Activated T-cell treated with anti-CD3 and anti-CD28 coated beads, Interleukin-2, amount 50 U/mL, for 72 hours (primary cell): ENCODE results near the gene ABTB1. TPM values are rescaled to one million over a fixed set of nuclear protein-coding genes. Genes with fewer than 3 reads are reported as not detected.

Experiments used
- ATAC-seq, 2 donors: fragments of 150-1000 bp; cut with Tn5 transposase; replicated peaks in 1 of 2; 2 replicates each; pipeline ENCODE4 v1.10.0; 2021; ENCODE audit warnings: moderate library complexity in 2 of 2, mild to moderate bottlenecking in 1 of 2
- DNase-seq, 2 donors: peaks; one replicate each; pipeline ENCODE4 v3.0.0; 2021 to 2022; ENCODE audit warnings: mixed read lengths in 1 of 2
- H3K27ac Mint-ChIP-seq: one replicate; pipeline ENCODE4 v1.8.0; 2022; ENCODE audit warnings: mild to moderate bottlenecking, moderate library complexity, mixed read lengths
- H3K27me3 Mint-ChIP-seq: one replicate; pipeline ENCODE4 v1.8.0; 2022; ENCODE audit warnings: low read depth, mixed read lengths
- H3K36me3 Mint-ChIP-seq, 2 donors: one replicate each; pipeline ENCODE4 v1.8.0; 2022; ENCODE audit warnings: mixed read lengths in 2 of 2, mild to moderate bottlenecking in 1 of 2; ENCODE audit not compliant: insufficient read depth in 2 of 2
- H3K4me1 Mint-ChIP-seq: one replicate; pipeline ENCODE4 v1.8.0; 2022; ENCODE audit warnings: low read depth, mixed read lengths
- H3K4me3 Mint-ChIP-seq, 2 donors: one replicate each; pipeline ENCODE4 v1.8.0; 2022; ENCODE audit warnings: mild to moderate bottlenecking in 2 of 2, mixed read lengths in 2 of 2, moderate library complexity in 2 of 2
- H3K9me3 Mint-ChIP-seq, 2 donors: one replicate each; pipeline ENCODE4 v1.8.0; 2022; ENCODE audit warnings: mixed read lengths in 2 of 2
- total RNA-seq, 2 donors: library from RNA; stranded (reverse); gene quantifications; one replicate each; pipeline ENCODE4 v1.2.3, GENCODE V29; 2022

The ABTB1 gene
- 10 to 100 TPM; 24.1 to 27.0 TPM for total RNA-seq

DNA sequence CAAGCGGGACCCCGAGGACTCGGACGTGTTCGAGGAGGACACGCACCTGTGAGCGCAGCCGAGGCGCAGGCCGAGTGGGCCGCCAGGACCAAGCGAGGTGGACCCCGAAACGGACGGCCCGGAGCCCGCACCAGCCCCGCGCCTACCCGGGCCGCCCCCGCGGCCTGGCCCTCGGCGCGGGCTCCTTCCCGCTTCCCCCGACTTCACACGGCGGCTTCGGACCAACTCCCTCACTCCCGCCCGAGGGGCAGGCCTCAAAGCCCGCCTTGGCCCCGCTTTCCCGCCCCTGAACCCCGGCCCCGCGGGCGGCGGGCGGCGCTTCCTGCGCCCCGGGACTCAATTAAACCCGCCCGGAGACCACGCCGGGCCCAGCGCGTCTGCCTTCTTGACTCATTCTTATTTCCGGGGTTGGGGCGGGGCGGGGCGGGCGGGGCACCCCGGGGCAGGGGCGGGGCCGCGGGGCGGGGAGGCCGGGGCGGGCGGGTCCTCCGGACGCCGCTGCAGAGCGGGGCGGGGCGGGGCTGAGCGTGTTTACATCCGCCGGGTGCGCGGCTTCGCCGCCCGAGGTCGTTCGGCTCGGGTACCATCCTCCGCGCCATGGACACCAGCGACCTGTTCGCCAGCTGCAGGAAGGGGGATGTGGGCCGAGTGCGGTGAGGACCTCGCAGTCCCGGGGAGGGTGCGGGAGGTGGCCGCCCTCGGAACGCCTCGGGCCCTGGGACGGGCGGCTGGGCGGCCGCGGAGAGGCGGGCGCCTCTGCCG, at the start of gene ABTB1:
Gene ABTB1, plus strand, starts transcription at position 524 of the 762 bp plus-strand sequence. Its CDS starts 74 bp downstream, at position 598.
- peak; percentile 91 to 92 for DNase-seq
- Mint-ChIP-seq H3K4me1 (peaks cover 31% of the 10 kb centered on the region), H3K36me3 (peaks cover 2 to 5% of the 10 kb centered on the region in 2 donors), H3K27me3 (no peaks in the 10 kb centered on the region), H3K27ac (peak within 1 kb of the TSS; percentile 90), H3K4me3 (peak within 1 kb of the TSS; percentile 91 to 94), H3K9me3 (no peaks in the 10 kb centered on the region)
- ATAC-seq, result peak; percentile 89 to 91

DNA sequence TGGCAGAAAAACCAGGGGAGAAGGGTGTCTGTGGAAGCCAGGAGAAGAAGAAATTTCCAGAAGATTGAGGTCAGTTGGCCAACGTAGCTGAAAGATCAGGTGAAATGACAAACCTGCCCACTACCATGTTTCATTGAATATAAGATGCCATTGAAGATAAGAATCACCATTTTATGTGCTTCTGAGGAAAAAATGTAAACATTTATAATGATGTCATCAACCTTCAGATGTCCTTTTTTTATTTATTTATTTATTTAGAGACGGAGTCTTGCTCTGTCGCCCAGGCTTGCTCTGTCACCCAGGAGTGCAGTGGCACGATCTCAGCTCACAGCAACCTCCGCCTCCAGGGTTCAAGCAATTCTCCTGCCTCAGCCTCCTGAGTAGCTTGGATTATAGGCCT, 48.7 kb upstream of the ABTB1 start:
- no peak for ATAC-seq
- no peaks in the 10 kb centered on the region for H3K9me3 Mint-ChIP-seq
- DNase-seq, result no peak

DNA sequence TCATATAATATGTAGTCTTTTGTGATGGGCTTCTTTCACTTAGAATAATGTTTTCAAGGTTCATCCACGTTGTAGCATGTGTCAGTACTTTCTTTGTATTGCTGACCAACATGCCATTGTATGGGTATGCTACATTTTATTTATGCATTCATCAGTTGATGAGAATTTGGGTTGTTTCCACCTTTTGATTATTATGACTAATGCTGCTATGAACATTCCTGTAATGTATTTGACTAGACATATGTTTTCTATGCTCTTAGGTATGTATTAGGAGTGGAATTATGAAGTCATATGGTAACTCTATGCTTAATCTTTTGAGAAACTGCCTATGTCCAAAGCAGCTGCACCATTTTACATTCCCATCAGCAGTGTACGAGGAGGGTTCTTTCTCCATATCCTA, 46.9 kb upstream of the ABTB1 start:
- ATAC-seq (no peak), DNase-seq (no peak)
- Mint-ChIP-seq H3K27me3 (peaks cover 37% of the 10 kb centered on the region), H3K27ac (no peak overlapping the region), H3K36me3 (peaks cover 1 to 2% of the 10 kb centered on the region in 2 donors), H3K9me3 (no peaks in the 10 kb centered on the region), H3K4me1 (peaks cover 41% of the 10 kb centered on the region), H3K4me3 (no peak overlapping the region)

More for the DNA sequence above, 48.7 kb upstream of the ABTB1 start:
- Mint-ChIP-seq H3K27me3 (peaks cover 23% of the 10 kb centered on the region), H3K4me1 (peaks cover 27% of the 10 kb centered on the region), H3K27ac (no peak overlapping the region), H3K4me3 (no peak overlapping the region), H3K36me3 (peaks cover 4 to 6% of the 10 kb centered on the region in 2 donors)

DNA sequence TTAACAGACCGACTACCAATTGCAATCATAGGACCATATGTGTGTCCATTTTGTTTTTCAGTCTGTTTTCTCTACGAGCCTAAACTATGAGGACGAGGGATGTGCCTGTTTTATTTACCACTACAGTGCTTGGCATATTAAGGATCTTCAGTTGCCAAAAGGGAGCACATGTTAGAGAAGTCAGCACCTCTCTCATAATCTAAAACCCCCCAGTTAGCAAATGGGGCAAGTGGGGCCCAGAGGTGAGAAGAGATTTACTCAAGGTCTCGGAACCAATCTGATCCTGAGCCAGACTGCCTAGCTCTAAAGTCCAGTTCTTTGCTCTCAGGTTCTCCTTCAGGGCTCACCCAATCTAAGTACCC, 44.3 kb upstream of the ABTB1 start:
- H3K4me1 Mint-ChIP-seq, result peaks cover 49% of the 10 kb centered on the region
- no peaks in the 10 kb centered on the region for H3K9me3 Mint-ChIP-seq
- H3K27ac Mint-ChIP-seq, result no peak overlapping the region
- peaks cover 1 to 2% of the 10 kb centered on the region in 2 donors for H3K36me3 Mint-ChIP-seq
- DNase-seq (no peak), ATAC-seq (peak in 1 of 2 donors; percentile 6)
- H3K27me3 Mint-ChIP-seq, result peaks cover 49% of the 10 kb centered on the region
- peak overlapping the region; percentile 74 to 75 for H3K4me3 Mint-ChIP-seq

DNA sequence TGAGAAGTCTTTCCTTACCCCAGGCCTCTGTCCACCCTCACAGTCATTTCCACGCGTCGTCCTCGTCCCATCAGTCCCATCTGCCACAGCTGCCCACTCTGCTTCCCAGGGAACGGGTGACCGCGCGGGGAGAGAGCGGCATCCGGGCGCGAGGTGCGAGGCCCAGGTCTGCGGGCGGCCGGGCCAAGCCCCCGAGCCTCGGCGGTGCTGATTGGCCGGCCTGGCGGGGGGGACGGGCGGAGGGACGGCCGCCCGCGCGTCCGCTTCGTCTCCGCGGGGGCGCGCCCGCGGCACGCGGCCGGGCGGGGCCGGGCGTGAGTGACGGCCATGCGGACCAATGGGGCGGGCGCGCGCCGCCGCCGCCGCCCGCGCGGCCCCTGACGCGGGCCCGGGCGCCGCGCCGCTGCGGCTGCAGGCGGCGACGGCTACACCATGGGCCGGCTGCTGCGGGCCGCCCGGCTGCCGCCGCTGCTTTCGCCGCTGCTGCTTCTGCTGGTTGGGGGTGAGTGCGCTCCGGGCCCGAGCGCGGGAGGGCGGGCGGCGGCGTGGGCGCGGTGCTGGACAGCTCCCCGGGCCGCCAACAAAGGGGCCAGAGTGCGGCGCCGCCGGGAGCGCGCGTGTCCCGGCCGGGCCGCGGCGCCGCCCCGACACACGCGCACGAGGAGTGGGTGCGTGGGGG, 43.8 kb upstream of the ABTB1 start, which contains the start of gene PODXL2:
Gene PODXL2, plus strand, starts transcription at position 398 of the 679 bp plus-strand sequence. Its CDS starts 35 bp downstream, at position 433.
- H3K27me3 Mint-ChIP-seq, result peaks cover 49% of the 10 kb centered on the region
- H3K36me3 Mint-ChIP-seq, result peaks cover 1 to 2% of the 10 kb centered on the region in 2 donors
- peak; percentile 61 to 65 for ATAC-seq
- H3K4me1 Mint-ChIP-seq, result peaks cover 49% of the 10 kb centered on the region
- DNase-seq, result peak; percentile 38 to 45
- no peaks in the 10 kb centered on the region for H3K9me3 Mint-ChIP-seq
- H3K4me3 Mint-ChIP-seq, result peak within 1 kb of the TSS; percentile 79 to 85
- H3K27ac Mint-ChIP-seq, result no peak within 1 kb of the TSS

DNA sequence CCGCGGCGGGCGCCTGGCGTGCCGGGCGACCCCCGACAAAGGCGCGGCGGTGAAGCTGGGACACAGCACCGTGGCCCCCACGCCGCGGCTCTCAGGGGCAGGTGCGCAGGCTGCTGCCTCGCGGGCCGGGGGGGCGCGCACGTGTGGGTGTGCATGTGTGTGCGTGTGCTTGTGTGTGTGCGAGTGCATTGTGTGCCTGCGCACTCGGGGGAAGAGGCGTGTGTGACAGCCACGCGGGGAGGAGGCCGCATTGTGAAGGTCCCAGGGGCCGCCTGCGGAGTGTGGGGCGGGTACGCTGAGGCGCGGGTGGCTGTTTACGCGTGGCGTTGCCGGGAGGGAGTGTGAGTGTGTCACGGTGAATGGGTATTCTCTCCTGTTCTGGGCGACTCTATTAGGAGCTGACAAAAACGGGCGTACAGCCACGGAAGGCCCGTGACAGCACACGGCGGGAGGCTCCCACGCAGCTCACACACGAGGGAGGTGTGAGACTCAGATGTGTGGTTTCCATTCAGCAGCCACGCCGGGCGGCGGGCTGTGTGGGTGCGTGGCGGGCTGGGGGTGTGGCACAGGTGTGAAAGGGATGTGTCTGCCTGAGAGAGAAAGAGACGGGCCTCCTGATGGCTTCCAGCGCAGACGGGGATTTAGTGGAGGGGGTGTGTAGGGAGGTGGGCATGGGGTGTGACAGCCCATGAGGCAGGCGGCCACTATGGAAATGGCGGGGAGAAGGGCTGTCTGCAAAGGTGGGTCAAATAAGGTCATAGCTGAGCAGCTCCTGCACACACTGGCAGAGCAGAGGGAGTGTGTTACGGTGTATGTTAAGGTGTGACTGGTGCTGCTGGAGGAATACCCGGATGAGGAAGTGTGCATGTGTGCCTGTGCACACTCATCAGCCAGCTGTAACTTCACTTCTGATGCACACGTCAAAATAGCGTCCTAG, 43.0 kb upstream of the ABTB1 start:
- H3K36me3 Mint-ChIP-seq, result peaks cover 1 to 2% of the 10 kb centered on the region in 2 donors
- H3K27me3 Mint-ChIP-seq, result peaks cover 49% of the 10 kb centered on the region
- H3K4me1 Mint-ChIP-seq, result peaks cover 49% of the 10 kb centered on the region
- peak; percentile 11 to 31 for DNase-seq
- no peak overlapping the region for H3K27ac Mint-ChIP-seq
- no peaks in the 10 kb centered on the region for H3K9me3 Mint-ChIP-seq
- peak; percentile 45 to 46 for ATAC-seq
- H3K4me3 Mint-ChIP-seq, result peak overlapping the region; percentile 79 to 85

DNA sequence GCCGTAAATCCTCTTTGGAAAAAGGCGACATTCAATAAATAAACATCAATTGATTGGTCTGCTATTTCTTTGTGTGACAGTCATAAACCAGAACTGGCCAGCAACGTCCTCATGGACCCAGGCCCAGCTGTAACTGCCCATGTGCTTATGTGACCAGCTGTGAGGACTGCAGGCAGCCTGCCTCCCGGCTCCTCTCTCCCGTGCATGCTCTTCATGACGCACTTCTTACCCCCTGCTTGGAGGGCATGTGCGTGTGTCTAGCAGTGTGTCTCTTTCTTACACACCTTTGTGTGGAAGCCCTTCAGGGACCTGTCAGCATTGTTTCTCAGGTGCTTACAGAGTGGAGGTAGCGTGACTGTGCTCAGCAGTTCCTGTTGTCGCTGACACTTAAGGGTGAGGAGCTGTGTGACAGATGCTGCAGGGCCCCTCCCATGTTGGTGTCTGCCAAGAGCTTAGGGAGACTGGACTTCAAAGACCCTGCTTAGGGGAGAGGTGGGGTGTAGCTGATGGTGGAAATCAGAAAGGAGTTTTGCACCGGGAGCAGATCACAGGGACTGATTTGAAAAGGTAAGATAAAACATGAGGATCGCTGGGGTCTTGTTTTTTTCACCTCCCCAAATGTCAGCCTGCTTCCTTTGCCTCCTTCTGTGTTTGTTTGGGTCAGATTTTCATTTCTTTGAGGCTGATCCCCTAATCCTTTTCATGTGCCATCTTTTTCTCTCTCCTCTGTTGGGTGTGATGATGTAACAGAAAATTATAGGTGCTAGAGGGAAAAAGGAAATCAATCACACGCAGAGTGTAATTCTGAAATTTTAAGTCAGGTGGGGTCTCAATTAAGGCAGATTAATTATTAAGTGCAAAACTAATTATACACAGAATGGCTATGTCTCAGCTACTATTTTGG, 41.7 kb upstream of the ABTB1 start:
- H3K27ac Mint-ChIP-seq, result no peak overlapping the region

DNA sequence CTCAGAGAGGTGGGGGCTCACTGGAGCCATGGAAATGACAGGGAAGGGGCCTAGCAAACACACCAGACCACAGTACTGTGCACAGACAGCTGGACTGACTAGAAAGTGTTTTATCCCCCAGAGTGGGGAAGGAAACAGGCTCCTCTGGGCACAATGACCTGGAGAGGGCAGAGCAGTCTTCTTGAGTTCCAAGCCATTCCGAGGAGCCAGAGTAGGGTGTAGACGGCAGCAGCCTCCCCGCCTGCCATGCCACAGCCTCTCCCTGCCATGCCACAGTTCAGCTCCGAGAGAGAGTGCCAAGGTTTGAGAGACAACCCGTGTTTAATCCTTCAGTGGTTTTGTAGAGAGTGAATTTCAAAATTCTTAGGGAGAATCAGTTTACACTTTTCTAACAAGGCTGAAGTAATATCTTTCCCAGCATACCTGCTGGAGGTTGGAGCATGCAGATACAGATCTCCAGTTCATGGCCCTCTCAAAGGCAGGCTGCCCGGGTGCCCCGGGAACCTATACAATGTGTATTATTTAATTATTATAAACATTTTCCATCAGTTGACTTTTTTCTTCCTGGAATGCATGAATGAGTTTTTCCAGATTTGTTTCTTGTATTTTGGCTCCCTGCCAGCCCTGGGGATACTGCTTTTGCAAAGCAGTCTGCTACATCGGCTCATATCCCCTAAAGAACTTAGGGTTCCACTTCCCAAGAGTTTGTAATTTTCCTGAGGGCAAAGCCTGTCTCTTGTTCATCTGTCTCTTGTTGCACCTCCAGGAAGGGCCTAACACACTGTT, 40.5 kb upstream of the ABTB1 start:
- no peak overlapping the region for H3K4me3 Mint-ChIP-seq

More for the DNA sequence above, 41.7 kb upstream of the ABTB1 start:
- H3K9me3 Mint-ChIP-seq, result no peaks in the 10 kb centered on the region
- ATAC-seq (no peak), DNase-seq (no peak)
- H3K4me1 Mint-ChIP-seq, result peaks cover 42% of the 10 kb centered on the region
- peaks cover 49% of the 10 kb centered on the region for H3K27me3 Mint-ChIP-seq
- H3K4me3 Mint-ChIP-seq, result no peak overlapping the region
- H3K36me3 Mint-ChIP-seq, result peaks cover 1 to 2% of the 10 kb centered on the region in 2 donors

DNA sequence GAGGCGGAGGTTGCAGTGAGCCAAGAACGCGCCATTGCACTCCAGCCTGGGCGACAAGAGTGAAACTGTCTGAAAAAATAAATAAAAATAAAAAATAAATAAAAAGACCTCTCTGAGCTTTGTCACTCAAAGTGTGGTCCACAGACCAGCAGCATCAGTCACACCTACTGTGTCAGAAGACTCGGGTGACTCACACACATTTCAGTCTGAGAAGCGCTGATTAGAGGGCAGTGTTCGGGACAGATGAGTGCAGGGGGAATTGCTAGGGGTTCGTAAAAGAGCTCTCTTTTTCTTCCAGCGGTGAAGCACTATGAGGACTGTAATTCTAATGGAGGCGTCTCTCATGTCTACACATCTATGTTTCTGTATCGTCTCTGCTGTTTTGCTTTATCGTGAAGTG, 38.1 kb upstream of the ABTB1 start:
- H3K9me3 Mint-ChIP-seq, result no peaks in the 10 kb centered on the region
- peaks cover 28% of the 10 kb centered on the region for H3K4me1 Mint-ChIP-seq
- DNase-seq, result no peak
- peaks cover 23% of the 10 kb centered on the region for H3K27me3 Mint-ChIP-seq
- ATAC-seq, result no peak
- H3K4me3 Mint-ChIP-seq, result no peak overlapping the region
- H3K27ac Mint-ChIP-seq, result no peak overlapping the region
- H3K36me3 Mint-ChIP-seq, result no peaks in the 10 kb centered on the region

More for the DNA sequence above, 40.5 kb upstream of the ABTB1 start:
- Mint-ChIP-seq H3K27me3 (peaks cover 41% of the 10 kb centered on the region), H3K4me1 (peaks cover 36% of the 10 kb centered on the region), H3K27ac (no peak overlapping the region), H3K36me3 (peaks cover 1 to 2% of the 10 kb centered on the region in 2 donors), H3K9me3 (no peaks in the 10 kb centered on the region)
- ATAC-seq (no peak), DNase-seq (no peak)

DNA sequence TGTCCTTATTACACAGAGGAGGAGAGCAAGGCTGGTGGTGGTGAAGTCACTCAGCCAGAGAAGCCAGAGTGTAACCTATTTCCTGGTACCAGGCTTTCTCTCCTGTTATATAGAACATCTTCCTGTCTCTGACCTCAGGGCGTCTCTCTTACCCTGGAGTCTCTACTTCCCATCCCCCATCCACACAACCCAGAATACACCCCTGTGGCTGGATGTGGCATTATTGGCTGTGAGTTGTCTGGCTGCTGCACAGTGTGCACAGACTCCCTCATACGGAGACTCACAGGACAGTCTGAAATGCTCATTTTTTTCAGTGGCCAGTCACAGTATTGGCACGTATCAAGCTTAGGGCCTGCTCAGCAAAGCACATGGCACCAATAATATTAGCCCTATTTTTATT, 35.2 kb upstream of the ABTB1 start:
- no peak overlapping the region for H3K27ac Mint-ChIP-seq
- H3K4me1 Mint-ChIP-seq, result peaks cover 10% of the 10 kb centered on the region
- no peak overlapping the region for H3K4me3 Mint-ChIP-seq
- H3K27me3 Mint-ChIP-seq, result no peaks in the 10 kb centered on the region
- H3K36me3 Mint-ChIP-seq, result no peaks in the 10 kb centered on the region
- peak; percentile 77 to 90 for ATAC-seq
- H3K9me3 Mint-ChIP-seq, result no peaks in the 10 kb centered on the region
- DNase-seq, result peak; percentile 9 to 15

DNA sequence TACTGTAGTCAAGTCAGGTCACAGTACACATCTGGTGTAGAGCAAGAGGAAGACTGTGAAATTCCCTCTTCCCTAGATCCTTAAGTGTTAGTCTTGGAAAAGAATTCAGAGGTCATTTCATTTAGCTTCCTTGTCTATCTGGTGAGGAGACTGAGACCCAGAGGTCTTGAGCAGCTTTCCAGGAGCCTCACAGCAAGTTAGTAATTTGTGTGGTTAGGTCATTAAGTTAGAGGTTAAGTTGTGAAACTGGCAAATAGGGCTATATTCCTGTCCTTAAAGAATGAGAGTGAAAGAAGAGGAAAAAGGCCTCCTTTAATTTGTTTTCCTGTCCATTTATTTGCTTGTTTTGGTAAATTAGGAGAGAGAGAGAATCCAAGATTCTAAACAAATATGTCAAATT, 34.8 kb upstream of the ABTB1 start:
- DNase-seq (no peak), ATAC-seq (no peak)
- H3K9me3 Mint-ChIP-seq, result no peaks in the 10 kb centered on the region
- H3K4me1 Mint-ChIP-seq, result peaks cover 10% of the 10 kb centered on the region
- H3K27me3 Mint-ChIP-seq, result no peaks in the 10 kb centered on the region
- H3K27ac Mint-ChIP-seq, result no peak overlapping the region
- H3K36me3 Mint-ChIP-seq, result no peaks in the 10 kb centered on the region
- H3K4me3 Mint-ChIP-seq, result no peak overlapping the region
